Spleen (tissue), 7 donors: ENCODE data around the gene SIM1.

Experiments used
- POLR2A ChIP-seq, 3 donors: fragments of 450-650 bp; IDR thresholded peaks; one replicate each; pipeline ENCODE4 v1.5.1; 2017; ENCODE audit warnings: antibody characterized with exemption in 3 of 3, mild to moderate bottlenecking in 1 of 3
- POLR2AphosphoS5 ChIP-seq, 3 donors: sonication (generic); formaldehyde crosslinking; IDR thresholded peaks; one replicate each; pipeline ENCODE4 v1.5.1; 2017; ENCODE audit warnings: antibody characterized with exemption in 3 of 3
- TF ChIP-seq, protein P1 (sequence below), 11 experiments: fragments of 200-600 bp in 7 of 11; fragments of 450-650 bp in 4 of 11; sonication (generic) in 4 of 11; IDR thresholded peaks in 8 of 11; conservative IDR thresholded peaks in 3 of 11; 1 replicate in 7 of 11; 2 replicates in 4 of 11; pipeline versions ENCODE4 v1.4.0 to v1.8.0; 2016 to 2021; ENCODE audit warnings: antibody characterized with exemption in 11 of 11, inconsistent platforms in 4 of 11, mild to moderate bottlenecking in 1 of 11
- donor health status: DM: no; HTN: no; CAD: no; lungs with moderate emphysema.
- donor health status: DM: no; HTN: no; CAD: no.
- donor health status: DM: no; HTN: no; CAD: no.

DNA sequence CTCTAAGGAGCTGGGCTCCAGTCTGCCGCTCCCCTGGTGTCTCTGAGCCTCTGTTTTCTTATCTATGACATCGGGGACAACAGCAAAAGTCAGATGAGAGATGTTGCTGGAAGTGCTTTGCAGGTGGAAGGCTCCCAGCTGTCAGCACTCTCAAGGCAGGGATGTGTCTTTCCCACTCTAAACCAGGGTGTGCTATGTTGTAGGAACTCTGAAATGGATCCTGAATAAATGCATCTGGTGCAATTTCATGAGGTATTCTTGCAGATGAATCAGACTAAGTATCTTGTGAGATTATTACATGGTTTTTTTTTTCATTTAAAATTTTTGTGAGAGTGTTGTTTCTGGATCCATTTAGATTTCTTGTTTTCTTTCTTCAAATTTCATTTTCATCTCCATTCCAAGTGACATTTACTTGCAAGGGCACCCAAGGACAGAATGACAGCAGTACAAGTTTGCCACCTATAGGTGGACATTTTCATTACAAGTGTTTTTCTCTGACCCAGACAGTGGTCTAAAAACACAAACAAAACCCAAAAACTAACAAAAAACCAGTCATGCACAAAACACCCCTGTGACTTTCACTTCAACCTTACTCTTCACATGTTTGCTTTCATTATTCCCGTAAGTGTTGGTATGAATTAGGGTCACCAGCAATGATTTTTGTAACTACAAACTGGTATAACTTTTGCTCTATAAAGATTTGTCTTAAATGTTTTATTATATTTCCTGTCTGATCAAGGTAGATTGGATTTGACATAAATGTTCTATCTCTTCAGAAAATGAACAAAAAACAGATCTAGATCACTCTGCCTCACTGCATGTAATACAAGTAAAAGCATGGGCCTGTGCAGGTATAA is 14.7 kb upstream of the SIM1 start:
- TF ChIP-seq POLR2A (IDR thresholded peaks at IDR 0.05) (no peak), POLR2AphosphoS5 (IDR thresholded peaks at IDR 0.05) (no peak)
- TF ChIP-seq, protein P1, sequence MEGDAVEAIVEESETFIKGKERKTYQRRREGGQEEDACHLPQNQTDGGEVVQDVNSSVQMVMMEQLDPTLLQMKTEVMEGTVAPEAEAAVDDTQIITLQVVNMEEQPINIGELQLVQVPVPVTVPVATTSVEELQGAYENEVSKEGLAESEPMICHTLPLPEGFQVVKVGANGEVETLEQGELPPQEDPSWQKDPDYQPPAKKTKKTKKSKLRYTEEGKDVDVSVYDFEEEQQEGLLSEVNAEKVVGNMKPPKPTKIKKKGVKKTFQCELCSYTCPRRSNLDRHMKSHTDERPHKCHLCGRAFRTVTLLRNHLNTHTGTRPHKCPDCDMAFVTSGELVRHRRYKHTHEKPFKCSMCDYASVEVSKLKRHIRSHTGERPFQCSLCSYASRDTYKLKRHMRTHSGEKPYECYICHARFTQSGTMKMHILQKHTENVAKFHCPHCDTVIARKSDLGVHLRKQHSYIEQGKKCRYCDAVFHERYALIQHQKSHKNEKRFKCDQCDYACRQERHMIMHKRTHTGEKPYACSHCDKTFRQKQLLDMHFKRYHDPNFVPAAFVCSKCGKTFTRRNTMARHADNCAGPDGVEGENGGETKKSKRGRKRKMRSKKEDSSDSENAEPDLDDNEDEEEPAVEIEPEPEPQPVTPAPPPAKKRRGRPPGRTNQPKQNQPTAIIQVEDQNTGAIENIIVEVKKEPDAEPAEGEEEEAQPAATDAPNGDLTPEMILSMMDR (IDR thresholded peaks at IDR 0.05 in 8 of 11, conservative IDR thresholded peaks at IDR 0.05 in 3 of 11), result peak in 9 of 11 experiments; percentile 47 to 70 (median 56)
